ENCODE measurements around the gene RNF138. TPM values are rescaled to one million over a fixed set of nuclear protein-coding genes. Genes with fewer than 3 reads are reported as not detected.

RNF138 gene
- total RNA-seq, 1 experiment from 2014 or later: 103 TPM

DNA sequence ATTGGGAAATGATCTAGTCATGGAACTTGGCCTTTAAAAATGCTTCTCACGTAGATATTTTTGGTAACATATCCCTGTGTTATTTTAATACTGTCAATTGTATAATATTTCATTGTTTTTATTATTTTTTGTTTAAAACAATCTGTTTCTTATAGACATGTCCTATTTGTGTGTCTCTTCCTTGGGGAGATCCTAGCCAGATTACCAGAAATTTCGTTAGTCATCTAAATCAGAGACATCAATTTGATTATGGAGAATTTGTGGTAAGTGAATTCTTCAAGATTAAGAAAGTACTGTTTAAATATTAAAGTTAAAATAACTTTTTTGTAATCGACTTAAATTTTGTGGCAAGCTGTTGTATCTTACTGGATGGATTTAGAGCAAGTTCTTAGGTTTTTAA, 34.9 kb downstream of the RNF138 start:
- ChIA-PET POLR2A (no interaction called here), CTCF (no interaction called here)
- Mint-ChIP-seq H3K4me1 (no peaks in the 10 kb centered on the region), H3K9me3 (no peaks in the 10 kb centered on the region), H3K4me3 (no peak overlapping the region), H3K36me3 (peaks cover 36% of the 10 kb centered on the region), H3K27ac (no peak overlapping the region), H3K27me3 (ENCODE audit: low read depth) (no peaks in the 10 kb centered on the region)
- TF ChIP-seq, protein P1, sequence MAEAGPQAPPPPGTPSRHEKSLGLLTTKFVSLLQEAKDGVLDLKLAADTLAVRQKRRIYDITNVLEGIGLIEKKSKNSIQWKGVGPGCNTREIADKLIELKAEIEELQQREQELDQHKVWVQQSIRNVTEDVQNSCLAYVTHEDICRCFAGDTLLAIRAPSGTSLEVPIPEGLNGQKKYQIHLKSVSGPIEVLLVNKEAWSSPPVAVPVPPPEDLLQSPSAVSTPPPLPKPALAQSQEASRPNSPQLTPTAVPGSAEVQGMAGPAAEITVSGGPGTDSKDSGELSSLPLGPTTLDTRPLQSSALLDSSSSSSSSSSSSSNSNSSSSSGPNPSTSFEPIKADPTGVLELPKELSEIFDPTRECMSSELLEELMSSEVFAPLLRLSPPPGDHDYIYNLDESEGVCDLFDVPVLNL (CRISPR knock-in tag; IDR thresholded peaks at IDR 0.05; ENCODE audit: borderline replicate concordance, low read depth): no peak
- TF ChIP-seq, protein P2, sequence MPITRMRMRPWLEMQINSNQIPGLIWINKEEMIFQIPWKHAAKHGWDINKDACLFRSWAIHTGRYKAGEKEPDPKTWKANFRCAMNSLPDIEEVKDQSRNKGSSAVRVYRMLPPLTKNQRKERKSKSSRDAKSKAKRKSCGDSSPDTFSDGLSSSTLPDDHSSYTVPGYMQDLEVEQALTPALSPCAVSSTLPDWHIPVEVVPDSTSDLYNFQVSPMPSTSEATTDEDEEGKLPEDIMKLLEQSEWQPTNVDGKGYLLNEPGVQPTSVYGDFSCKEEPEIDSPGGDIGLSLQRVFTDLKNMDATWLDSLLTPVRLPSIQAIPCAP (CRISPR knock-in tag; IDR thresholded peaks at IDR 0.05): no peak
- TF ChIP-seq SP1 (CRISPR knock-in tag; conservative IDR thresholded peaks at IDR 0.05) (no peak), ATF1 (CRISPR knock-in tag; IDR thresholded peaks at IDR 0.05) (no peak), NR1H2 (CRISPR knock-in tag; IDR thresholded peaks at IDR 0.05) (no peak)
- TF ChIP-seq, protein P3, sequence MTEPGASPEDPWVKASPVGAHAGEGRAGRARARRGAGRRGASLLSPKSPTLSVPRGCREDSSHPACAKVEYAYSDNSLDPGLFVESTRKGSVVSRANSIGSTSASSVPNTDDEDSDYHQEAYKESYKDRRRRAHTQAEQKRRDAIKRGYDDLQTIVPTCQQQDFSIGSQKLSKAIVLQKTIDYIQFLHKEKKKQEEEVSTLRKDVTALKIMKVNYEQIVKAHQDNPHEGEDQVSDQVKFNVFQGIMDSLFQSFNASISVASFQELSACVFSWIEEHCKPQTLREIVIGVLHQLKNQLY (CRISPR knock-in tag; IDR thresholded peaks at IDR 0.05): no peak
- TF ChIP-seq, protein P4, sequence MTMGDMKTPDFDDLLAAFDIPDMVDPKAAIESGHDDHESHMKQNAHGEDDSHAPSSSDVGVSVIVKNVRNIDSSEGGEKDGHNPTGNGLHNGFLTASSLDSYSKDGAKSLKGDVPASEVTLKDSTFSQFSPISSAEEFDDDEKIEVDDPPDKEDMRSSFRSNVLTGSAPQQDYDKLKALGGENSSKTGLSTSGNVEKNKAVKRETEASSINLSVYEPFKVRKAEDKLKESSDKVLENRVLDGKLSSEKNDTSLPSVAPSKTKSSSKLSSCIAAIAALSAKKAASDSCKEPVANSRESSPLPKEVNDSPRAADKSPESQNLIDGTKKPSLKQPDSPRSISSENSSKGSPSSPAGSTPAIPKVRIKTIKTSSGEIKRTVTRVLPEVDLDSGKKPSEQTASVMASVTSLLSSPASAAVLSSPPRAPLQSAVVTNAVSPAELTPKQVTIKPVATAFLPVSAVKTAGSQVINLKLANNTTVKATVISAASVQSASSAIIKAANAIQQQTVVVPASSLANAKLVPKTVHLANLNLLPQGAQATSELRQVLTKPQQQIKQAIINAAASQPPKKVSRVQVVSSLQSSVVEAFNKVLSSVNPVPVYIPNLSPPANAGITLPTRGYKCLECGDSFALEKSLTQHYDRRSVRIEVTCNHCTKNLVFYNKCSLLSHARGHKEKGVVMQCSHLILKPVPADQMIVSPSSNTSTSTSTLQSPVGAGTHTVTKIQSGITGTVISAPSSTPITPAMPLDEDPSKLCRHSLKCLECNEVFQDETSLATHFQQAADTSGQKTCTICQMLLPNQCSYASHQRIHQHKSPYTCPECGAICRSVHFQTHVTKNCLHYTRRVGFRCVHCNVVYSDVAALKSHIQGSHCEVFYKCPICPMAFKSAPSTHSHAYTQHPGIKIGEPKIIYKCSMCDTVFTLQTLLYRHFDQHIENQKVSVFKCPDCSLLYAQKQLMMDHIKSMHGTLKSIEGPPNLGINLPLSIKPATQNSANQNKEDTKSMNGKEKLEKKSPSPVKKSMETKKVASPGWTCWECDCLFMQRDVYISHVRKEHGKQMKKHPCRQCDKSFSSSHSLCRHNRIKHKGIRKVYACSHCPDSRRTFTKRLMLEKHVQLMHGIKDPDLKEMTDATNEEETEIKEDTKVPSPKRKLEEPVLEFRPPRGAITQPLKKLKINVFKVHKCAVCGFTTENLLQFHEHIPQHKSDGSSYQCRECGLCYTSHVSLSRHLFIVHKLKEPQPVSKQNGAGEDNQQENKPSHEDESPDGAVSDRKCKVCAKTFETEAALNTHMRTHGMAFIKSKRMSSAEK (CRISPR knock-in tag; IDR thresholded peaks at IDR 0.05; ENCODE audit: borderline replicate concordance): no peak
- ATAC-seq (no peak), DNase-seq (ENCODE audit: low spot score) (no peak)

DNA sequence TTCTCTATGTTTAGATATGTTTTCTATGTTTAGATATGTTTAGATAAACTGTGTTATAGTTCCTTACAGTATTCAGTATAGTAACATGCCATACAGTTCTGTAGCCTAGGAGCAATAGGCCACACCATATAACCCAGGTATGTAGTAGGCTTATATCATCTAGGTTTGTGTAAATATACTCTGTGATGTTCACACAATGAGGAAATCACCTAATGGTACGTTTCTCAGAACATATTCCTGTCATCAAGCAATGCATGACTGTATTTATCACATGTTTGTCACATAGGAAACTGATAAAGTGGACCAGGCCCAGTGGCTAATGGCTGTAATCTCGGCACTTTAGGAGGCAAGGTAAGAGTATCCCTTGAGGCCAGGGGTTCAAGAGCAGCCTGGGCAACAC, 44.0 kb downstream of the RNF138 start:
- peaks cover 9% of the 10 kb centered on the region for H3K36me3 Mint-ChIP-seq
- DNase-seq (ENCODE audit: low spot score) (no peak), ATAC-seq (no peak)
- H3K4me1 Mint-ChIP-seq: no peaks in the 10 kb centered on the region
- no peak for TF ChIP-seq FOXP1 (CRISPR knock-in tag; IDR thresholded peaks at IDR 0.05; ENCODE audit: borderline replicate concordance)
- TF ChIP-seq, protein P5, sequence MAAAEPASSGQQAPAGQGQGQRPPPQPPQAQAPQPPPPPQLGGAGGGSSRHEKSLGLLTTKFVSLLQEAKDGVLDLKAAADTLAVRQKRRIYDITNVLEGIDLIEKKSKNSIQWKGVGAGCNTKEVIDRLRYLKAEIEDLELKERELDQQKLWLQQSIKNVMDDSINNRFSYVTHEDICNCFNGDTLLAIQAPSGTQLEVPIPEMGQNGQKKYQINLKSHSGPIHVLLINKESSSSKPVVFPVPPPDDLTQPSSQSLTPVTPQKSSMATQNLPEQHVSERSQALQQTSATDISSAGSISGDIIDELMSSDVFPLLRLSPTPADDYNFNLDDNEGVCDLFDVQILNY (CRISPR knock-in tag; IDR thresholded peaks at IDR 0.05): no peak
- no peak for TF ChIP-seq CBFB (CRISPR knock-in tag; IDR thresholded peaks at IDR 0.05; ENCODE audit: low read depth)
- TF ChIP-seq, protein P6, sequence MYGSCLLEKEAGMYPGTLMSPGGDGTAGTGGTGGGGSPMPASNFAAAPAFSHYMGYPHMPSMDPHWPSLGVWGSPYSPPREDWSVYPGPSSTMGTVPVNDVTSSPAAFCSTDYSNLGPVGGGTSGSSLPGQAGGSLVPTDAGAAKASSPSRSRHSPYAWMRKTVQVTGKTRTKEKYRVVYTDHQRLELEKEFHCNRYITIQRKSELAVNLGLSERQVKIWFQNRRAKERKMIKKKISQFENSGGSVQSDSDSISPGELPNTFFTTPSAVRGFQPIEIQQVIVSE (CRISPR knock-in tag; IDR thresholded peaks at IDR 0.05; ENCODE audit: borderline replicate concordance): no peak
- TF ChIP-seq, protein P4 (CRISPR knock-in tag; IDR thresholded peaks at IDR 0.05; ENCODE audit: borderline replicate concordance): no peak
- no peak for TF ChIP-seq ZNF671 (CRISPR knock-in tag; IDR thresholded peaks at IDR 0.05)
- no peak for TF ChIP-seq JUN (CRISPR knock-in tag; IDR thresholded peaks at IDR 0.05)
- TF ChIP-seq, protein P7, sequence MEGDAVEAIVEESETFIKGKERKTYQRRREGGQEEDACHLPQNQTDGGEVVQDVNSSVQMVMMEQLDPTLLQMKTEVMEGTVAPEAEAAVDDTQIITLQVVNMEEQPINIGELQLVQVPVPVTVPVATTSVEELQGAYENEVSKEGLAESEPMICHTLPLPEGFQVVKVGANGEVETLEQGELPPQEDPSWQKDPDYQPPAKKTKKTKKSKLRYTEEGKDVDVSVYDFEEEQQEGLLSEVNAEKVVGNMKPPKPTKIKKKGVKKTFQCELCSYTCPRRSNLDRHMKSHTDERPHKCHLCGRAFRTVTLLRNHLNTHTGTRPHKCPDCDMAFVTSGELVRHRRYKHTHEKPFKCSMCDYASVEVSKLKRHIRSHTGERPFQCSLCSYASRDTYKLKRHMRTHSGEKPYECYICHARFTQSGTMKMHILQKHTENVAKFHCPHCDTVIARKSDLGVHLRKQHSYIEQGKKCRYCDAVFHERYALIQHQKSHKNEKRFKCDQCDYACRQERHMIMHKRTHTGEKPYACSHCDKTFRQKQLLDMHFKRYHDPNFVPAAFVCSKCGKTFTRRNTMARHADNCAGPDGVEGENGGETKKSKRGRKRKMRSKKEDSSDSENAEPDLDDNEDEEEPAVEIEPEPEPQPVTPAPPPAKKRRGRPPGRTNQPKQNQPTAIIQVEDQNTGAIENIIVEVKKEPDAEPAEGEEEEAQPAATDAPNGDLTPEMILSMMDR (IDR thresholded peaks at IDR 0.05): no peak
- TF ChIP-seq, protein P3 (CRISPR knock-in tag; IDR thresholded peaks at IDR 0.05): no peak
- ChIA-PET CTCF (no interaction called here), POLR2A (no interaction called here)
- H3K9me3 Mint-ChIP-seq: peaks cover 5% of the 10 kb centered on the region; the same call in 1 of the 2 replicates
- no peak overlapping the region for H3K4me3 Mint-ChIP-seq
- no peak overlapping the region for H3K27ac Mint-ChIP-seq
- H3K27me3 Mint-ChIP-seq (ENCODE audit: low read depth): no peaks in the 10 kb centered on the region
